Transverse colon (tissue), 4 donors: Measurements from ENCODE around the gene SAMD14. TPM values are rescaled to one million over a fixed set of nuclear protein-coding genes. Genes with fewer than 3 reads are reported as not detected.

Experiments used
- DNase-seq: peaks from one replicate; pipeline ENCODE4 v3.0.0-alpha.2; 2019
- H3K27ac ChIP-seq, 4 donors: fragments of 200-600 bp; sonication (generic); 2 replicates each; pipeline ENCODE4 v1.5.1; 2016 to 2018; ENCODE audit warnings: inconsistent platforms in 4 of 4
- H3K27me3 ChIP-seq: fragments of 200-600 bp; sonication (generic); 2 replicates; pipeline ENCODE4 v1.5.1; 2017; ENCODE audit warnings: inconsistent platforms
- H3K36me3 ChIP-seq, 4 donors: fragments of 200-600 bp; sonication (generic); 2 replicates each; pipeline ENCODE4 v1.5.1; 2017 to 2019; ENCODE audit warnings: inconsistent platforms in 4 of 4
- H3K4me1 ChIP-seq, 4 donors: fragments of 200-600 bp; sonication (generic); 2 replicates each; pipeline ENCODE4 v1.5.1; 2017 to 2020; ENCODE audit warnings: inconsistent platforms in 4 of 4
- H3K4me3 ChIP-seq, 4 donors: fragments of 200-600 bp; sonication (generic); 1 replicate in 1 of 4; 2 replicates in 3 of 4; pipeline versions ENCODE4 v1.5.1 to v1.6.1; 2017 to 2019; ENCODE audit warnings: inconsistent platforms in 4 of 4
- H3K9me3 ChIP-seq, 2 donors: fragments of 200-600 bp; sonication (generic); 2 replicates each; pipeline ENCODE4 v1.5.1; 2017 to 2019; ENCODE audit warnings: inconsistent platforms in 2 of 2
- CTCF ChIP-seq, 5 experiments: fragments of 200-600 bp in 3 of 5; fragments of 450-650 bp in 2 of 5; sonication (generic) in 3 of 5; IDR thresholded peaks; 1 replicate in 2 of 5; 2 replicates in 3 of 5; pipeline ENCODE4 v1.5.1; 2016 to 2017; ENCODE audit warnings: antibody characterized with exemption in 5 of 5, inconsistent platforms in 3 of 5, mild to moderate bottlenecking in 2 of 5, moderate library complexity in 1 of 5
- EP300 ChIP-seq: sonication (generic); formaldehyde crosslinking; IDR thresholded peaks from one replicate; pipeline ENCODE4 v1.6.1; 2017; ENCODE audit warnings: antibody characterized with exemption, low read depth
- POLR2A ChIP-seq: fragments of 450-650 bp; IDR thresholded peaks from one replicate; pipeline ENCODE4 v1.6.1; 2016; ENCODE audit warnings: antibody characterized with exemption, mild to moderate bottlenecking, moderate library complexity
- POLR2AphosphoS5 ChIP-seq, 3 donors: sonication (generic); formaldehyde crosslinking; IDR thresholded peaks; one replicate each; pipeline ENCODE4 v1.6.1; 2016; ENCODE audit warnings: antibody characterized with exemption in 3 of 3
- WGBS, 2 donors: methylation state at CpG; one replicate each; pipeline ENCODE4 v1.1.5; 2018; ENCODE audit warnings: low coverage in 1 of 2; 5-methylcytosine and 5-hydroxymethylcytosine counted together
- in situ Hi-C, 4 donors: fragments of 200-750 bp; cut with MboI; loops; one replicate each; pipeline versions ENCODE4 v1.15.0 to v1.15.1; 2017; ENCODE audit warnings: low sequenced_read_pairs in 3 of 4, low pct_ligation_motif_present in 1 of 4, low pct_unique_long_range_greater_than_20kb in 1 of 4
- intact Hi-C: fragments of 100-400 bp; cut with DNase I; formaldehyde crosslinking; loops from one replicate; pipeline ENCODE4 v1.15.1; 2023; ENCODE audit warnings: low total_unique reads
- total RNA-seq, 4 donors: library from RNA; depleted of rRNA; stranded (reverse); fragments of >200 nt; gene quantifications; one replicate each; pipeline ENCODE4 v1.1.0, GENCODE V29; 2016

Gene SAMD14
- total RNA-seq, 4 donors from 2014 or later = 0.14 to 1.8 (median 0.32) TPM; not detected in 1

- Histone ChIP-seq H3K4me1 (peaks cover 0 to 11% (median 3%) of the 10 kb centered on the region in 4 donors), H3K4me3 (no peak overlapping the region), H3K9me3 (no peaks in the 10 kb centered on the region), H3K36me3 (no peaks in the 10 kb centered on the region), H3K27me3 (no peaks in the 10 kb centered on the region), H3K27ac (no peak overlapping the region)
- intact Hi-C loops (no loop called here), in situ Hi-C loops (no loop called here)
- DNase-seq = no peak
- 72 to 87% methylated on average over 5 to 19 of the region's 19 CpGs for WGBS, 2 donors
- TF ChIP-seq EP300 (no peak), POLR2AphosphoS5 (IDR thresholded peaks at IDR 0.05) (no peak), CTCF (IDR thresholded peaks at IDR 0.05) (no peak), POLR2A (no peak)
Observed at GRCh38 chr17:50167371-50167770, 37.4 kb upstream of the SAMD14 start.

- H3K36me3 ChIP-seq = no peaks in the 10 kb centered on the region
- peaks cover 0 to 16% (median 7%) of the 10 kb centered on the region in 4 donors for H3K4me1 ChIP-seq
- TF ChIP-seq CTCF (IDR thresholded peaks at IDR 0.05) (no peak), POLR2A (no peak), EP300 (no peak), POLR2AphosphoS5 (IDR thresholded peaks at IDR 0.05) (no peak)
- peak overlapping the region in 2 of 4 donors; percentile 22 to 27 for H3K4me3 ChIP-seq
- peak overlapping the region; percentile 56 to 79 (median 78) for H3K27ac ChIP-seq
- DNase-seq = no peak
- intact Hi-C loops = no loop called here
- H3K9me3 ChIP-seq = no peaks in the 10 kb centered on the region
- WGBS, 2 donors = 62% methylated on average over 7 of the region's 7 CpGs; no CpG with 5 or more reads in 1 of the 2 donors
- no peaks in the 10 kb centered on the region for H3K27me3 ChIP-seq
- in situ Hi-C loops = no loop called here
Observed at GRCh38 chr17:50166518-50167181, 36.7 kb upstream of the SAMD14 start.

- no peaks in the 10 kb centered on the region for H3K27me3 ChIP-seq
- no peaks in the 10 kb centered on the region for H3K9me3 ChIP-seq
- H3K4me3 ChIP-seq = peak within 1 kb of the TSS in 3 of 4 donors; percentile 11 to 27 (median 22)
- H3K36me3 ChIP-seq = no peaks in the 10 kb centered on the region
- H3K27ac ChIP-seq = peak within 1 kb of the TSS; percentile 56 to 79 (median 78)
- WGBS, 2 donors = 64 to 72% methylated on average over 5 to 15 of the region's 15 CpGs
- intact Hi-C loops = no loop called here
- in situ Hi-C loops = no loop called here
- no peak for DNase-seq
- TF ChIP-seq CTCF (IDR thresholded peaks at IDR 0.05) (no peak), POLR2AphosphoS5 (IDR thresholded peaks at IDR 0.05) (no peak), POLR2A (no peak), EP300 (no peak)
- peaks cover 0 to 21% (median 10%) of the 10 kb centered on the region in 4 donors for H3K4me1 ChIP-seq
Observed at GRCh38 chr17:50165867-50166517, 36.0 kb upstream of the SAMD14 start, which contains the start of gene SGCA. Gene SGCA (plus strand): TSS chr17:50166005. CDS start chr17:50166041, 36 bp downstream.

GRCh38 chr17:50165466-50165865, 35.5 kb upstream of the SAMD14 start:
- H3K27me3 ChIP-seq = no peaks in the 10 kb centered on the region
- peaks cover 0 to 26% (median 14%) of the 10 kb centered on the region in 4 donors for H3K4me1 ChIP-seq
- no peak overlapping the region for H3K4me3 ChIP-seq
- H3K9me3 ChIP-seq = no peaks in the 10 kb centered on the region
- peak overlapping the region; percentile 56 to 79 (median 78) for H3K27ac ChIP-seq
- in situ Hi-C loops = no loop called here
- H3K36me3 ChIP-seq = no peaks in the 10 kb centered on the region
- TF ChIP-seq POLR2A (no peak), EP300 (no peak), POLR2AphosphoS5 (IDR thresholded peaks at IDR 0.05) (no peak), CTCF (IDR thresholded peaks at IDR 0.05) (no peak)
- no peak for DNase-seq
- intact Hi-C loops = no loop called here
- WGBS, 2 donors = 81 to 84% methylated on average over 3 of the region's 3 CpGs
